ENCODE data around the gene SLC34A2.
"Not testable (repeated sequence)": the region's sequence is repeated elsewhere in the genome, so short reads cannot be mapped to it uniquely, and the experiment has no call there.

SLC34A2 gene, protein sequence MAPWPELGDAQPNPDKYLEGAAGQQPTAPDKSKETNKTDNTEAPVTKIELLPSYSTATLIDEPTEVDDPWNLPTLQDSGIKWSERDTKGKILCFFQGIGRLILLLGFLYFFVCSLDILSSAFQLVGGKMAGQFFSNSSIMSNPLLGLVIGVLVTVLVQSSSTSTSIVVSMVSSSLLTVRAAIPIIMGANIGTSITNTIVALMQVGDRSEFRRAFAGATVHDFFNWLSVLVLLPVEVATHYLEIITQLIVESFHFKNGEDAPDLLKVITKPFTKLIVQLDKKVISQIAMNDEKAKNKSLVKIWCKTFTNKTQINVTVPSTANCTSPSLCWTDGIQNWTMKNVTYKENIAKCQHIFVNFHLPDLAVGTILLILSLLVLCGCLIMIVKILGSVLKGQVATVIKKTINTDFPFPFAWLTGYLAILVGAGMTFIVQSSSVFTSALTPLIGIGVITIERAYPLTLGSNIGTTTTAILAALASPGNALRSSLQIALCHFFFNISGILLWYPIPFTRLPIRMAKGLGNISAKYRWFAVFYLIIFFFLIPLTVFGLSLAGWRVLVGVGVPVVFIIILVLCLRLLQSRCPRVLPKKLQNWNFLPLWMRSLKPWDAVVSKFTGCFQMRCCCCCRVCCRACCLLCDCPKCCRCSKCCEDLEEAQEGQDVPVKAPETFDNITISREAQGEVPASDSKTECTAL

GRCh38 chr4:25654971-25655963, at the start of gene SLC34A2:
TSS of gene SLC34A2 (plus strand) at chr4:25655851. CDS start at chr4:25662501, 6,650 bp downstream.
- no peak for DNase-seq (ENCODE audit: low read depth in 4 of 4, low spot score in 1 of 4)

DNA sequence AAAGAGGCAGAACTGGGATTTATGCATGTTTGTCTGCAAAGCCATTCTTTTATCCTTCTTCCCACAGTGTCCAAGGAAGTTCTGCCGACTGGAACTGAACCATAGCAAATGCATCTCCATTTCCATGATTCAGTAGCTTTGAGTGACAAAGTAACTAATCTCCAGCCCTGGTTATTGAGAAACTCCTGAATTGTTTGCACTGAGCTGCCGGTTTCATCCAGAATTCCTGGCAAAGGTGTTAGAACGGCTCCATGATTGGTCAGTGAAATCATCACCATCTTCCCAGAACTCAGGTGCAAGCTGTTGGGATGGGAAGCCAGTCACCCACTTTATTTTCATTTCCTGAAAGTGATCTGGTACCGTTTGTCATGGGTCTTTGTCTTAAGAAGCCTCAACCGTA, 47.0 kb upstream of the SLC34A2 start:
- DNase-seq (ENCODE audit: low read depth in 4 of 4, low spot score in 1 of 4): no peak

DNA sequence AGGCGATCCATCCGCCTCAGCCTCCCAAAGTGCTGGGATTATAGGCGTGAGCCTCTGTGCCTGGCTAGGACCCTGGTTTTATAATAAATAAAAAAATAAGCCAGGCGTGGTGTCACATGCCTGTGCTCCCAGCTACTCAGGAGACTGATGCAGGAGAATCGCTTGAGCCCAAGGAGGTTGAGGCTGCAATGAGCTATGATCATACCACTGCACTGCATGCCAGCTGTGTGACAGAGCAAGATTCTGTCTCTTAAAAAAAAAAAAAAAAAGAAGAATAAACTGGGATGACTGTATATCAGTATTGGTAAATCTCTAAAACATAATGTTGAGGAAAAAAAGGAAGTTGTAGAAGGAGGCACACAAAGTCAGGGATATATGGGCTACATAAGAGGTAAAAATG, 45.7 kb upstream of the SLC34A2 start:
- DNase-seq (ENCODE audit: low read depth in 4 of 4, low spot score in 1 of 4): no peak

- not testable (repeated sequence) for DNase-seq (ENCODE audit: low read depth in 4 of 4, low spot score in 1 of 4)
Measured at GRCh38 chr4:25613613-25614012, 42.0 kb upstream of the SLC34A2 start.

- no peak for DNase-seq (ENCODE audit: low read depth in 4 of 4, low spot score in 1 of 4)
Measured at GRCh38 chr4:25614807-25615206, 40.8 kb upstream of the SLC34A2 start.

DNA sequence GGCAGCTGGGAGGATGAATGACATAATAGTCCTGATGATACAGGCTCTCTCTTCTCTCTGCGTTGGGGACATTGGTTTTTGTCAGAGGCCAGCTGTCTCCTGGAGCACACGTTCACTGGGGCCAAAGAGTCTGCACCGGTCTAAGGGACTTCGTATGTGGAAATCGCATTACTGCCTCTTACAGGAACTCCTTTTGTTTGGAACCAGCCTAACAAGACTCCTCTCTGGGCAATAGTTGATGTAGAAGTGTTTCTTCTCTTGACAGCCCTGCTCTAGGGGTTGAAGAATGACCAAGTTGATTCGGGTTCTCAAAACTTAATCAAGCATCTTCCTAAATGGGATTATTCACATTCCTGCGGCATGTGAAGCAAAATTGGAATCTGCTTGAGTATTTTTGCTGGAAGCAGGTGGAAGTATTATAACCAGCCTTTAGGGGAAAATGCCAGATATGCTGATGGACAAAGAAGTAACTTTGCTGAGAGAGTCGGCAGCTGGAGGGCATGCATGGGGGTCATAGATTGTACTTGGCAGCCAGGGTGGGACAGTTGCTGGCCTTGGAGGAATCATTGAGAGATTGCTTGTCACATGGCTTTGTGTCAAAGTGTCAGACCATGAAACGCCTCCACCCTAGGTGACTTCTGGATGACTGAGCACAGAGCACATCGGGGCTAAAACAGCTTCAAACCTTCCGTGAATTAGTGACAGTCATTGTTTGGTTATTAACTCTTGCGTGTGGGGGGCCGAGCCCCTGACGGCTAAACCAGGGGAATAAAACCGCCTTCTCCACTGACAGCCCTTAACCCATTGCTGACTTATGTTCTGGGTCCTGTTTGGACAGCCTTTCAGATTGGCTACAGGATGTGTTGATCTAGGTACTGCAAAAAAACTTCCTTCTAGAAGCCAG, 34.4 kb upstream of the SLC34A2 start:
- DNase-seq (ENCODE audit: low read depth in 4 of 4, low spot score in 1 of 4): no peak

DNA sequence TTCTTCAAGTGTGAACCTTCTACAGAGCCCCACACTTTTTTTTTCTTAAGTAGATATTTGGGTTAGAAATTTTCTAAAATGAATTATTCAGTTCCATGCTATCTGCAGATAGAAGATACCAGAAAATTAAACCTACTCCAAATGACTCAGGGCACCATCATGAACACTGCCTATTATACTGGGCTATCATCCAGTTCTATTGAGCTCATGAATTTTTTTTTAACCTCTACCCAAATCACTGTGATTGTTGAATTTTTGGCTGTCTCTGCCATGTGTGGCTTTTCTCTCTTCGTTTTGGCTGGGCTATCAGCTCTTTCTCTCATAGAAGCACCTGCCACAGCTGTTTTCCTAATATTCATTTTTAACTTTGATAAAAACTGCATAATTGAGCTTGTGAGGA, 31.0 kb upstream of the SLC34A2 start:
- DNase-seq (ENCODE audit: low read depth in 4 of 4, low spot score in 1 of 4): no peak

- no peak for DNase-seq (ENCODE audit: low read depth in 4 of 4, low spot score in 1 of 4)
Measured at GRCh38 chr4:25628451-25628850, 27.2 kb upstream of the SLC34A2 start.

GRCh38 chr4:25632135-25632534, 23.5 kb upstream of the SLC34A2 start:
- DNase-seq (ENCODE audit: low read depth in 4 of 4, low spot score in 1 of 4): no peak

GRCh38 chr4:25633541-25633940, 22.1 kb upstream of the SLC34A2 start:
- no peak for DNase-seq (ENCODE audit: low read depth in 4 of 4, low spot score in 1 of 4)

DNA sequence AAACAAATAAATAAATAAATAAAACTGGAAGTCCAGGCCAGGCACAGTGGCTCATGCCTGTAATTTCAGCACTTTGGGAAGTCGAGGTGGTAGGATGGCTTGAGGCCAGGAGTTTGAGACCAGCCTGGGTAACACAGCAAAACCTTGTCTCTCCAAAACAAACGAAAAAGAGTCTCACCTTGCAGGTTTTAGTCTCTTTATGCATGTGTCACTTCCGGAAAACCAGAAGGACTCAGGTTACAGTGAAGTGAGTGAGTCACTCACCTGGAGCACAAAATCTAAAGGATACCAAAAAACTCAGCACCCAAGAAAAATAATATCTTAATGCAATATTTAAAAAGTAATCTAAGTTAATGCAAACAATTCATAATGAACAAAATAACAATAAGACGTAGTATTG, 20.1 kb upstream of the SLC34A2 start:
- DNase-seq (ENCODE audit: low read depth in 4 of 4, low spot score in 1 of 4): no peak

DNA sequence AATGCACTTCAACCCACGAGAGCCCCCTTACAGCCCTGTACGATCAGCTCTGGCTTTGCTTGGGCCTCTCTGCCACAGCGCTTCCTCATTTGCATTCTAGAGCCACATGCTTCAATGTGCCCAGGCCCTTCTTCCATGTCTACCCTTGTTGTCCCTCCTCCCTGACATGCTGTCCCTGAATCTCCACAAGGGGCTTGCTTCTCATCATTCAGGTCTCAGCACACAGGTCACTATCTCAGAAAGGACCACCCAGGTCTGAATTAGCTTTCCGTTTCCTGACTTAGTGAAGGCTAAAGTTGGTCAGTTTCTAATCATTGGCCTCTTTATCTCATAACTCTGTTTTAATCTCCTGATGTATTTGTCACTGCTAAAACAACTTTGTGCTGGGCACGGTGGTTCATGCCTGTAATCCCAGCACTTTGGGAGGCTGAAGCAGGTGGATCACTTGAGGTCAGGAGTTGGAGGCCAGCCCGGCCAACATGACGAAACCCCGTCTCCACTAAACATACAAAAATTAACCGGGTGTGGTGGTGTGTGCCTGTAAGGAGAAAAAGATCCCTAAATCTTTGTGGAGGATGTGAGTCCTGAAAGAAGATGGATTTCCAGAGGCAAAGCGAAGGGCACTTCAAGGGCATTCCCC, 17.9 kb upstream of the SLC34A2 start:
- DNase-seq (ENCODE audit: low read depth in 4 of 4, low spot score in 1 of 4): no peak

DNA sequence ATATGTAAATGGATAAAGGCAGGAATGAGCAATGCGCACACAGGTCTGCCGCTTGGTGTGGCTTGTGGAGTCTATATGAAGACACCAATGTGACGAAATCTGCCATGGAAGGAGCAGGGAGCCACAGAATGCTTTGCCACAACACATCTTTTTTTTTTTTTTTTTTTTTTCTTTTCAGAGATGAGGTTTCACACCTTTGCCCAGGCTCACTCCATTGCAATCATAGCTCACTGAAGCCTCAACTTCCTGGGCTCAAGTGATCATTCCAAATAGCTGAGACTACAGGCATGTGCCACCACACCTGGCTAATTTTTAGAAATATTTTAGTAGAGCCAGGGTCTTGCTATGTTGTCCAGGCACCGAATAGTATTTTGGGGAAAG, 17.4 kb upstream of the SLC34A2 start:
- no peak for DNase-seq (ENCODE audit: low read depth in 4 of 4, low spot score in 1 of 4)

GRCh38 chr4:25638806-25639205, 16.8 kb upstream of the SLC34A2 start:
- no peak for DNase-seq (ENCODE audit: low read depth in 4 of 4, low spot score in 1 of 4)

DNA sequence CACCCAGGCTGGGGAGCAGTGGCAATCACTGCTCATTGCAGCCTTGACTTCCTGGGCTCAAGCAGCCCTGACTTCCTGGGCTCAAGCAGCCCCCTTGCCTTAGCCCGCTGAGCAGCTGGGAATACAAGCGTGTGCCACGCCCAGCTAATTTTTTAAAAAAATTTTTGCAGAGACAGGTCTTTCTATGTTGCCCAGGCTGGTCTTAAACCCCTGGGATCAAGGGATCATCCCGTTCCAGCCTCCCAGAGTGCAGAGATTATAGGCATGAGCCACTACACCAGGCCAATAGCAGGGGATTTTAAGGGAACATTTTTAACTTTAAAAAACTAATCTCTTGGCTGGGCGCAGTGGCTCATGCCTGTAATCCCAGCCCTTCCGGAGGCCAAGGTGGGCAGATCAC, 5.3 kb upstream of the SLC34A2 start:
- DNase-seq (ENCODE audit: low read depth in 4 of 4, low spot score in 1 of 4): no peak

GRCh38 chr4:25651682-25652081, 4.0 kb upstream of the SLC34A2 start:
- no peak for DNase-seq (ENCODE audit: low read depth in 4 of 4, low spot score in 1 of 4)

GRCh38 chr4:25654031-25654970, 1.4 kb upstream of the SLC34A2 start:
- DNase-seq (ENCODE audit: low read depth in 4 of 4, low spot score in 1 of 4): no peak

DNA sequence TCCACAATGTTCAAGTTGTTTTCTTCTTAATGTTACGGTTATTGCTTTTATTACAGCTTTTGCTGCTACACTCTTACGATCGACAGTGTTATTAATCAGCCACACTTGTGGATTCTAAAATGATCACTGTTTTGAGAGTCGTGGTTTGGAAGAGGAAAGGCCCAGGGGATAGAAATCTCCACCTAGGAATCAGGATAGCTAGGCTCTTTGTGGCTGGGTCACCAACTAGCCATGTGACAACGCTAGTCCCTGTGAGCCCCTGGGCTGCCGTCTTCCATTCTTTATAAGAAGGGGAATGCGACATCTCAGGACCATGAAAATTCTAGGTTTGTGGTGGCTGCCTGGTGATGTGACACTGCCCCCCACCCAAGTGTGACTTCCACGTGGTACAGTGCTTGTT, 380 bp downstream of the SLC34A2 start:
- no peak for DNase-seq (ENCODE audit: low read depth in 4 of 4, low spot score in 1 of 4)

DNA sequence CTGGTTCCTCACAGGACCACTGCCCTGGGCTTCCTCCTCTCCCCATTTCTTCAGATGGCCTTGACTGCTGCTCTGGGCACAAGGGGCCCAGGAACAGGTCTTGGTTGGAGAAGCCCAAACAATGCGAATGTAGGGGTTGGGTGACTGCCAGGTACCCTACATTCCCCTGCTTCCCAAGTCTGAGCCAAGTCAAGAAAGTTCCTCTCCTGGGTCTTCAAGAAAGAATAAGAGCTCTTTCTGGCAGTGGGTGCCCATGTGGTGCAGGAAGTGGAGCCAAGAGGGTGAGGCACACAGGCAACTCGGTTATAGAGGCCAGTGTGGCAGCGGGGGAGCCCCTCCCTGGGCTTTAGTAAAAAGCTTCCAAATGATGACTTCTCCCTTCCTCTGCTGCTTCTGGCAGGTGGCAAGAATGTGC, 2.7 kb downstream of the SLC34A2 start:
- DNase-seq (ENCODE audit: low read depth in 4 of 4, low spot score in 1 of 4): no peak
